ENCODE measurements around the gene RAPGEF1.

GRCh38 chr9:131740898-131741297 is 1.0 kb upstream of the RAPGEF1 start:
- TF ChIP-seq CTCF (IDR thresholded peaks at IDR 0.05) (no peak), POLR2A (IDR thresholded peaks at IDR 0.05) (no peak)
